MM.1S (cell line): ENCODE data around the gene DCP2.

ENCODE experiments used
- DNase-seq: peaks from one replicate; pipeline ENCODE4 v3.0.0-alpha.2; 2015
- H2AFZ ChIP-seq: fragments of 300-600 bp; sonication (generic); 2 replicates; pipeline ENCODE4 v1.6.0; 2016; ENCODE audit warnings: antibody characterized with exemption, low read length
- H3F3A ChIP-seq: fragments of 300-600 bp; sonication (generic); 2 replicates; pipeline ENCODE4 v1.6.1; 2016; ENCODE audit warnings: mild to moderate bottlenecking, antibody characterized with exemption, low read length, moderate library complexity, mixed read lengths; ENCODE audit not compliant: insufficient read depth
- H3K27ac ChIP-seq: fragments of 300-600 bp; sonication (generic); 2 replicates; pipeline ENCODE4 v1.5.1; 2016; ENCODE audit warnings: mild to moderate bottlenecking, low read length
- H3K27me3 ChIP-seq: fragments of 300-600 bp; sonication (generic); replicated peaks from 2 replicates; pipeline ENCODE4 v1.6.0; 2016; ENCODE audit warnings: low read length; ENCODE audit not compliant: insufficient read depth
- H3K36me3 ChIP-seq: fragments of 300-600 bp; sonication (generic); replicated peaks from 2 replicates; pipeline ENCODE4 v1.6.1; 2016; ENCODE audit warnings: mild to moderate bottlenecking, low read length, mixed read lengths; ENCODE audit not compliant: insufficient read depth
- H3K4me1 ChIP-seq: fragments of 300-600 bp; sonication (generic); 2 replicates; pipeline ENCODE4 v1.6.1; 2016; ENCODE audit warnings: low read length, mixed read lengths
- H3K4me2 ChIP-seq: fragments of 300-600 bp; sonication (generic); 2 replicates; pipeline ENCODE4 v1.6.0; 2016; ENCODE audit warnings: low read depth, low read length
- H3K4me3 ChIP-seq: fragments of 300-600 bp; sonication (generic); 2 replicates; pipeline ENCODE4 v1.5.1; 2016; ENCODE audit warnings: low read length, mixed read lengths
- H3K79me2 ChIP-seq: fragments of 300-600 bp; sonication (generic); 2 replicates; pipeline ENCODE4 v1.6.1; 2016; ENCODE audit warnings: mixed run types, low read length, mixed read lengths
- H3K9ac ChIP-seq: fragments of 300-600 bp; sonication (generic); 2 replicates; pipeline ENCODE4 v1.6.1; 2016; ENCODE audit warnings: low read length, mixed read lengths
- H3K9me2 ChIP-seq: fragments of 300-600 bp; sonication (generic); replicated peaks from 2 replicates; pipeline ENCODE4 v1.6.1; 2016; ENCODE audit warnings: mild to moderate bottlenecking, low read length, mixed read lengths; ENCODE audit not compliant: insufficient read depth
- H3K9me3 ChIP-seq: fragments of 300-600 bp; sonication (generic); replicated peaks from 2 replicates; pipeline ENCODE4 v1.6.1; 2016; ENCODE audit warnings: mild to moderate bottlenecking, low read length, mixed read lengths; ENCODE audit not compliant: insufficient read depth
- H4K20me1 ChIP-seq: fragments of 300-600 bp; sonication (generic); 2 replicates; pipeline ENCODE4 v1.6.1; 2016; ENCODE audit warnings: mild to moderate bottlenecking, low read length, moderate library complexity, mixed read lengths; ENCODE audit not compliant: insufficient read depth
- EZH2 ChIP-seq: fragments of 300-600 bp; sonication (generic); optimal IDR thresholded peaks from 2 replicates; pipeline ENCODE3; 2017; ENCODE audit warnings: low read depth, mild to moderate bottlenecking, antibody characterized with exemption, low read length, mixed read lengths
- EZH2phosphoT487 ChIP-seq: fragments of 300-600 bp; sonication (generic); IDR thresholded peaks from 2 replicates; pipeline ENCODE4 v1.6.1; 2018; ENCODE audit warnings: antibody characterized with exemption, low read length
- TF ChIP-seq, protein P1 (sequence below): fragments of 300-600 bp; sonication (generic); IDR thresholded peaks from 2 replicates; pipeline ENCODE4 v1.5.1; 2016; ENCODE audit warnings: antibody characterized with exemption, low read length, mixed read lengths

DCP2 gene

DNA sequence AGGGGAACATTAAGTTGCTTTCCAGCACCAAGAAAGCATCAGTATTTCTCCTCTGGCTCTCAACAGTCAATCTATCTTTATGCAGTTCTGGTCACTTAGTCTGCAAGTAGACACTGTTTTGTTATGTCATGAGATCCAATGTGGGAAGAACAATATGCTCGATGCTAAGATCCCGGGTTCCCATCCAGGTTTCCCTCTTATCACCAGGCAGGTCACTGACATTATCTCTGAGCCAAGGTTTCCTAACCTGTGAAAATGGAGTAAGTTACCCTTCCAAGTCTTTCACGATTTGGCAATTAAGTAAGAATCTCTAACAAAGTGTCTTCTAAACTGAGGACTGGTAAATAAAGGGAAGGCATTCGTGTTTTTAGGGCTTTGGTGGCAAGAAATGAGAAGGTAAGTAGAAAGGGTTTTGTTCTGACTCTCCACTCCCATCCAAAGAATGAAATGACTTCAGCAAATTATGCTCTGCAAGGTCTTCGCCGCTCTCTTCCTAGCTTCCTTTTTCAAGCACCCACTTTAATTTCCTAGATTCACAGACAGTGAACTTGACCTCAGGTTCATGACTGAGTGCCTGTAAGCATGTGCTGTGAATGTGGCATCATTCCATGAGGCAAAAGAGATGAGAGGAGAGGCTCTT lies 86.4 kb downstream of the DCP2 start:
- TF ChIP-seq, protein P1, sequence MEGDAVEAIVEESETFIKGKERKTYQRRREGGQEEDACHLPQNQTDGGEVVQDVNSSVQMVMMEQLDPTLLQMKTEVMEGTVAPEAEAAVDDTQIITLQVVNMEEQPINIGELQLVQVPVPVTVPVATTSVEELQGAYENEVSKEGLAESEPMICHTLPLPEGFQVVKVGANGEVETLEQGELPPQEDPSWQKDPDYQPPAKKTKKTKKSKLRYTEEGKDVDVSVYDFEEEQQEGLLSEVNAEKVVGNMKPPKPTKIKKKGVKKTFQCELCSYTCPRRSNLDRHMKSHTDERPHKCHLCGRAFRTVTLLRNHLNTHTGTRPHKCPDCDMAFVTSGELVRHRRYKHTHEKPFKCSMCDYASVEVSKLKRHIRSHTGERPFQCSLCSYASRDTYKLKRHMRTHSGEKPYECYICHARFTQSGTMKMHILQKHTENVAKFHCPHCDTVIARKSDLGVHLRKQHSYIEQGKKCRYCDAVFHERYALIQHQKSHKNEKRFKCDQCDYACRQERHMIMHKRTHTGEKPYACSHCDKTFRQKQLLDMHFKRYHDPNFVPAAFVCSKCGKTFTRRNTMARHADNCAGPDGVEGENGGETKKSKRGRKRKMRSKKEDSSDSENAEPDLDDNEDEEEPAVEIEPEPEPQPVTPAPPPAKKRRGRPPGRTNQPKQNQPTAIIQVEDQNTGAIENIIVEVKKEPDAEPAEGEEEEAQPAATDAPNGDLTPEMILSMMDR = no peak
- TF ChIP-seq EZH2phosphoT487 (no peak), EZH2 (no peak)
- peak overlapping the region; percentile 84 for H3K27ac ChIP-seq

DNA sequence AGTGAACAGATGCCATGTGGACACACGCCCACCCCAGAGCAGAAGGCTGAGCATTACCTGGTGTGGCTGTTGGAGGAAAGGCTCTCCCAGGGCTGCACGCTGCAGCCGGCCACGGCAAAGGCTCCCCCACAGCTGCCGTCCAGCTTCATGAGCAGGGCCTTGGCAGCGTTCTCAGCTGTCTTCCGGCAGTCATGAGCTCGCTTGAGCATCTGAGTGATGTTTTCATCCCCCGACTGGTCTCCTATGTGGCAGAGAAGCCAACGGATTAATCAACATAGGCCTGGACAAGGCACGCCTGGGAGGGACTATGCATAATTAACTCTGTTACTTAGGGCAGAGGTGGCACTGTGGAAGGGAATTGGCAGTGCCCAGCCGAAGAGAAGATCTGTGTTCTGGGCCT lies 87.3 kb downstream of the DCP2 start:
- H3K27me3 ChIP-seq = no peaks in the 10 kb centered on the region
- H3K4me2 ChIP-seq = no peak overlapping the region
- no peaks in the 10 kb centered on the region for H3K9me3 ChIP-seq
- H4K20me1 ChIP-seq = no peaks in the 10 kb centered on the region
- no peaks in the 10 kb centered on the region for H3K9me2 ChIP-seq
- H2AFZ ChIP-seq = no peak overlapping the region
- H3F3A ChIP-seq = peaks cover 24% of the 10 kb centered on the region
- H3K4me3 ChIP-seq = no peak overlapping the region
- no peak overlapping the region for H3K9ac ChIP-seq
- DNase-seq = no peak
- TF ChIP-seq EZH2phosphoT487 = no peak
- TF ChIP-seq, protein P1 = no peak
- TF ChIP-seq EZH2 = no peak
- H3K36me3 ChIP-seq = 0 out of 2 replicates have a peak, but pooled peaks cover 12% of the 10 kb centered on the region
- H3K27ac ChIP-seq = peak overlapping the region; percentile 84; the same call in 1 of the 2 replicates
- peaks cover 34% of the 10 kb centered on the region for H3K79me2 ChIP-seq
- H3K4me1 ChIP-seq = peaks cover 62% of the 10 kb centered on the region

More for the DNA sequence above, 86.4 kb downstream of the DCP2 start:
- Histone ChIP-seq H3K4me1 (peaks cover 62% of the 10 kb centered on the region), H3K27me3 (no peaks in the 10 kb centered on the region), H3K9ac (peak overlapping the region; percentile 35; the same call in 1 of the 2 replicates), H3K79me2 (peaks cover 28% of the 10 kb centered on the region), H3K4me3 (0 out of 2 replicates have a peak overlapping the region, but pooled peaks have one; percentile 5), H4K20me1 (no peaks in the 10 kb centered on the region), H3F3A (peaks cover 24% of the 10 kb centered on the region), H3K9me2 (no peaks in the 10 kb centered on the region), H2AFZ (no peak overlapping the region), H3K4me2 (peak overlapping the region; percentile 62), H3K9me3 (no peaks in the 10 kb centered on the region), H3K36me3 (0 out of 2 replicates have a peak, but pooled peaks cover 12% of the 10 kb centered on the region)
- no peak for DNase-seq

DNA sequence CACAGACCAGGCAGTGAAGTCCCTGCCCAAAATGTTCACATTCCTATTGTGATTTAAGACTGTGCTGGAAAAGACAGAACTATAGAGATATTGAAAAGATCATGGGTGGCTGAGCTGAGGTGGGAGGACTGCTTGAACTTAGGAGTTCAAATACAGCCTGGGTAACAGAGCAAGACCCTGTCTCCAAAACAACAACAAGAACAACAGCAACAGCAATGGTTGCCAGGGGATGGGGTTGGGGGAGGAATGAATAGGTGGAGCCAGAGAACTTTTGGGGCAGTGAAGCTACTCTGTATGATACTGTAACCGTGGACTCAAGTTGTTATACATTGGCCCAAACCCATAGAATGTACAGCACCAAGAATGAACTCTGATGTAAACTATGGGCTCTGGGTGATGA lies 88.2 kb downstream of the DCP2 start:
- TF ChIP-seq EZH2 (no peak), EZH2phosphoT487 (no peak)
- TF ChIP-seq, protein P1 = no peak

More for the DNA sequence above, 88.2 kb downstream of the DCP2 start:
- Histone ChIP-seq H3K27ac (peak overlapping the region; percentile 84; the same call in 1 of the 2 replicates), H3F3A (peaks cover 24% of the 10 kb centered on the region), H3K4me3 (no peak overlapping the region), H3K36me3 (0 out of 2 replicates have a peak, but pooled peaks cover 12% of the 10 kb centered on the region), H3K9ac (no peak overlapping the region), H3K27me3 (no peaks in the 10 kb centered on the region), H4K20me1 (no peaks in the 10 kb centered on the region), H3K4me1 (peaks cover 62% of the 10 kb centered on the region), H3K9me2 (no peaks in the 10 kb centered on the region), H3K9me3 (no peaks in the 10 kb centered on the region), H2AFZ (no peak overlapping the region), H3K4me2 (no peak overlapping the region), H3K79me2 (peaks cover 34% of the 10 kb centered on the region)
- DNase-seq = no peak
